GM21390 (cell line): ENCODE measurements around the gene DGCR2.
"Not testable (repeated sequence)": the region's sequence is repeated elsewhere in the genome, so short reads cannot be mapped to it uniquely, and the experiment has no call there.

Experiments
- ATAC-seq: cut with Tn5 transposase; IDR thresholded peaks from one replicate; pipeline ENCODE4 v1.9.1; 2021; ENCODE audit not compliant: unreplicated experiment

Gene DGCR2

GRCh38 chr22:18988958-18989357, 133.3 kb downstream of the DGCR2 start:
- no peak for ATAC-seq

GRCh38 chr22:18987765-18988164, 134.4 kb downstream of the DGCR2 start:
- ATAC-seq = no peak

- ATAC-seq = not testable (repeated sequence)
Measured at GRCh38 chr22:18987114-18987513, 135.1 kb downstream of the DGCR2 start.
